Endometrium (tissue), 2 donors: Measurements from ENCODE around the gene KIF14.

Experiments used
- FAIRE-seq: peaks from 2 replicates; lab custom pipeline; 2012; peaks lifted over from hg19 to GRCh38; lab: Jason Lieb, UNC
- donor health status: control.
- donor health status: control.

KIF14 gene, protein sequence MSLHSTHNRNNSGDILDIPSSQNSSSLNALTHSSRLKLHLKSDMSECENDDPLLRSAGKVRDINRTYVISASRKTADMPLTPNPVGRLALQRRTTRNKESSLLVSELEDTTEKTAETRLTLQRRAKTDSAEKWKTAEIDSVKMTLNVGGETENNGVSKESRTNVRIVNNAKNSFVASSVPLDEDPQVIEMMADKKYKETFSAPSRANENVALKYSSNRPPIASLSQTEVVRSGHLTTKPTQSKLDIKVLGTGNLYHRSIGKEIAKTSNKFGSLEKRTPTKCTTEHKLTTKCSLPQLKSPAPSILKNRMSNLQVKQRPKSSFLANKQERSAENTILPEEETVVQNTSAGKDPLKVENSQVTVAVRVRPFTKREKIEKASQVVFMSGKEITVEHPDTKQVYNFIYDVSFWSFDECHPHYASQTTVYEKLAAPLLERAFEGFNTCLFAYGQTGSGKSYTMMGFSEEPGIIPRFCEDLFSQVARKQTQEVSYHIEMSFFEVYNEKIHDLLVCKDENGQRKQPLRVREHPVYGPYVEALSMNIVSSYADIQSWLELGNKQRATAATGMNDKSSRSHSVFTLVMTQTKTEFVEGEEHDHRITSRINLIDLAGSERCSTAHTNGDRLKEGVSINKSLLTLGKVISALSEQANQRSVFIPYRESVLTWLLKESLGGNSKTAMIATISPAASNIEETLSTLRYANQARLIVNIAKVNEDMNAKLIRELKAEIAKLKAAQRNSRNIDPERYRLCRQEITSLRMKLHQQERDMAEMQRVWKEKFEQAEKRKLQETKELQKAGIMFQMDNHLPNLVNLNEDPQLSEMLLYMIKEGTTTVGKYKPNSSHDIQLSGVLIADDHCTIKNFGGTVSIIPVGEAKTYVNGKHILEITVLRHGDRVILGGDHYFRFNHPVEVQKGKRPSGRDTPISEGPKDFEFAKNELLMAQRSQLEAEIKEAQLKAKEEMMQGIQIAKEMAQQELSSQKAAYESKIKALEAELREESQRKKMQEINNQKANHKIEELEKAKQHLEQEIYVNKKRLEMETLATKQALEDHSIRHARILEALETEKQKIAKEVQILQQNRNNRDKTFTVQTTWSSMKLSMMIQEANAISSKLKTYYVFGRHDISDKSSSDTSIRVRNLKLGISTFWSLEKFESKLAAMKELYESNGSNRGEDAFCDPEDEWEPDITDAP (N-terminal part only)

GRCh38 chr1:200620273-200621131, at the start of gene KIF14:
KIF14 (minus strand) TSS chr1:200620751; CDS start chr1:200618723, 2,028 bp downstream.
- FAIRE-seq: no peak

DNA sequence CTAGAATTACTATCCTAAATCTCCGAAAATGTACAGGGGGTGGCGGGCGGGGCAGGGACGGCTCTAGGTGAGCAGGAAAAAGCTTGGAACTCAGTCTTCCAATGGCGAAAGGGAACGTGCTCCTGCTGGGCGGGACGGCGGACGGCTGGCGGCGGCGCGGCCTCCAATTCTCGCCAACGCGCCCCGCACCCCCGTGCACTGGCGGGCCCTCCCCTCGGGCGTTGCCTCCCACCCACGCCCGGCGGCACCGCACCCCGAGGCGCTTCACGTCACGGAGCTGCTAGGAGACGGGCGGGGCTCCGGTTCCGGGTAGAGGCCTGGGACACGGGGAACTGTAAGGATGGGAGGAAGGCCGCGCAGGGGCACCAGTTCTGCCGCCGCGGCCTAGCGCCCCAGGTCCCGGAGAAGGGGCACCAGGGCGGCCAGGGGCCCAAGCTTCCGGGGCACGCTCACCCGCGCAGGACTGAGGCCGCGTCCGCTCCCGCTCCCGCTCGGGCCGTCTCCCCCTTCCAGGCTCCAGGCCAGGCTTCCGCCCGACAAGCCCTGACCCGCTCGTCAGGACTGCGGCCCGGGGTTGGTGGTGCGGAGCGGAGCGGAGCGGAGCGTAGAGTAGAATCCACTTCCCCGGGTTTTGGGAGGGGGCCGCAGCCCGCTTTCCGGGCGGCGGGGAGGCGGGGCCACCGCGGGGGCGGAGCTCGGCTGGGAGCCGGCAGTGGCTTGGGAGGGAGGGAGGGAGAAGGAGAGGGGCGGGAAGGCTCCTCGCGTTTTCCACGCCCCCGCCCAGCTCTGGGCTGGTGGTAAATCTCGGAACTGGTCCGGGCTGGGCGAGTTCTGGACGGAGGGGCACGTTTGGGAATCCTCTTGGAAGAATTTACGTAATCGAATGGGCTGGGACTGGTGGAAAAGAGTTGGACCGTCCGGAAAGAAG, 49.0 kb upstream of the KIF14 start, which contains the start of gene DDX59:
DDX59 (minus strand) TSS at position 594 of the 928 bp plus-strand sequence. CDS start 3,167 bp downstream, outside the sequence.
- no peak for FAIRE-seq

DNA sequence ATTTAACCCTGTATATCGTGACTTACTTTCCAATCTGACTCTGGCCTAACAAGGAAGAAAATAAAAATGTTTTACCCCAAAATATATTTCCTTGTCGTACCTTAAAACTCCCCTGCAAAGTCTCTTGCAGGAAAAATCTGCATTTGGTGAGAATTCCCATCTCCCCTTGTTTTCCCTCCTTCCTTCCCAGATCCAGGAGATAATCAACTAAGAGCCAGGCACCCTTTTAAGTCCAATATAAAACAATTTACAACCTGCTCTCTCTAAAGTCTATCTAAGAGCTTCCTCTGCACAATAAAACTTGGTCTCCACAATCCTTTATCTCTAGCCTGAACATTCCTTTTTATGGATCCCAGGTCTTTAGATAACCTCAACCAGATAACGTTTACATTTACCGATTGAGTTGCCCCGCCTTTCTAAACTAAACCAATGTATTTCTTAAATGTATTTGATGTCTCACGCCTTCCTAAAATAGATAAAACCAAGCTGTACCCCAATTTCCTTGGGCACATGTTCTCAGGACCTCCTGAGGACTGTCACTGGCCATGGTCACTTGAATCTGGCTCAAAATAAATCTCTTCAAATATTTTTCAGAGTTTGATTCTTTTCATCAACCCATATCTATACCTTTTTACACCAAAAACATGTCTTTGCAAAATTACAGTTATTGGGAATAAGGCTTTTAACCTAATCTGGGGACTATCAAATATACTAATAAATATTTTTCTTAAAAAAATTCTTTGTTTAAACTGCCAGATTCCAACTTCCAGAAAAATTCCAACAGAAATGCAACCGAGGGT, 48.2 kb upstream of the KIF14 start:
- FAIRE-seq: no peak

DNA sequence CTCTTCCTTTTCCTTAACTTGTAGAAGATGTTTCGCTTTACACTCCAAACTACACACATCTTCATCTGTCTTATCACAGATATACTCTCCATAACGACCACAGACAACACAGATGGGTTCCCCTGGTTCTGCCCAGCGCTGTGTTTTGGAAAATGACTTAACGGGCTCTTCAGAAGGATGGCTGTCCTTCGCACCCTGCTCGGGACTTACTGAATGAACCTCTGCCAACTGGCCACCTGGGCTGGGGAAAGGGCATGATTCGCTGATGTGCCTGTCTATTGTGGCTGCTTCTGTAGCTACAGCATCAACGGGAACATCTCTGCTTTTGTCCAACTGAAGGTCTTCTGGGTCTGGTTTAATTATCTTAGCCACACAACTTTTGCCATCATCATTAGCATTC, 45.8 kb upstream of the KIF14 start:
- no peak for FAIRE-seq

- FAIRE-seq: no peak
These were observed 45.3 kb upstream of the KIF14 start for GRCh38 chr1:200665861-200666260.

DNA sequence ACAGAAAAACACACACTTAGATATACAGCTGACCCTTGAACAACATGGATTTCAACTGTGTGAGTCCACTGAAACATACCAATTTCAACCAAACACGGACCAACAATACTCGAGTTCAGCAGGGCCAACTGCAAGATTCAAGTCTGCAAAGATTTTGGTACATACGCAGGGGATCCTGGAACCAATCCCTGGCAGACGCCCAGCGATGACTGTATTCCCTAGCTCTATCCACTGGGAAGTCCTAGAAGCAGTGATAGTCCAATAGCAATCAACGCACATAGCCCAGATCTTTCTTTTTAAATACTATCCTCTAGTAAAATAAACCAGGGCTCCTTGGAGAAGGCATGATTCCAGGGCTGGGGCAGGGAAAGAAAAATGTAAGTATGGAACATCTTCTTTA, 40.2 kb upstream of the KIF14 start:
- no peak for FAIRE-seq

GRCh38 chr1:200659269-200659668, 38.7 kb upstream of the KIF14 start:
- no peak for FAIRE-seq

GRCh38 chr1:200658037-200658818, 37.7 kb upstream of the KIF14 start:
- no peak for FAIRE-seq

- FAIRE-seq: no peak
These were observed 34.1 kb upstream of the KIF14 start for GRCh38 chr1:200654660-200655059.

GRCh38 chr1:200653022-200653462, 32.5 kb upstream of the KIF14 start:
- no peak for FAIRE-seq

DNA sequence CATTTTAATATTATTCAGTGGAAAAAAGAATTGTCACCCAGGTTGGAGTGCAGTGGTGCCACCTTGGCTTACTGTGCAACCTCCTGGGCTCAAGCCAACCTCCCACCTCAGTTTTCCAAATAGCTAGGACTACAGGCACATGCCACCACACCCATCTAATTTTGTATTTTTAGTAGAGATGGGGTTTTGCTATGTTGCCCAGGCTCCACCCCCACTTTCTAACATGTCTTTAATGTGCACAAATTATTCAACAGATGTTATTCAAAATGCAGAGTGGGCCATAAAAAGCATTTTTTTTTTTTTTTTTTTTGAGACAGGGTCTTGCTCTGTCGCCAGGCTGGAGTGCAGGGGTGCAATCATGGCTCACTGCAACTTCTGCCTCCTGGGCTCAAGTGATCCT, 31.8 kb upstream of the KIF14 start:
- no peak for FAIRE-seq

- no peak for FAIRE-seq
These were observed 26.0 kb upstream of the KIF14 start for GRCh38 chr1:200646515-200646914.

GRCh38 chr1:200644021-200644420, 23.5 kb upstream of the KIF14 start:
- no peak for FAIRE-seq

DNA sequence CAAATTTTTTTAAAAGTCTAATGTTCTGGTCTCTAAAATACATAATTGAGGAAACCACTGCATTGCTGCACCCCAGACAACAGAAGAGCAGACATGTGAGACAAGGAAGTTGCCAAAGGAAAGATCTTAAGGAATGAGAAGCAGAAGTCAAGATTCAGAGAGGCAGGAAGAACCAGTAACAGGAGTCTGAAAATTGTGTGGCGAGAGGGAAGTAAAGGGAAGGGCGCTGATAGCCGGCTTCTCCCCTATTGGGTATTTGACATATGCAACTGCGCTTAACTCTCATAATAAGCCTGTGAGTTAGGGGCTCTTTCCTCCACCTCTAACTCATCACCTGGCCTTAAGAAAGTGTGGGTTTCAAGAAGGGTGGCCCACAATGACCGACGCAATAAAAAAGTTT, 21.9 kb upstream of the KIF14 start:
- FAIRE-seq: no peak

GRCh38 chr1:200640963-200641401, 20.4 kb upstream of the KIF14 start:
- FAIRE-seq: no peak

- FAIRE-seq: no peak
These were observed 19.9 kb upstream of the KIF14 start for GRCh38 chr1:200640373-200640962.

DNA sequence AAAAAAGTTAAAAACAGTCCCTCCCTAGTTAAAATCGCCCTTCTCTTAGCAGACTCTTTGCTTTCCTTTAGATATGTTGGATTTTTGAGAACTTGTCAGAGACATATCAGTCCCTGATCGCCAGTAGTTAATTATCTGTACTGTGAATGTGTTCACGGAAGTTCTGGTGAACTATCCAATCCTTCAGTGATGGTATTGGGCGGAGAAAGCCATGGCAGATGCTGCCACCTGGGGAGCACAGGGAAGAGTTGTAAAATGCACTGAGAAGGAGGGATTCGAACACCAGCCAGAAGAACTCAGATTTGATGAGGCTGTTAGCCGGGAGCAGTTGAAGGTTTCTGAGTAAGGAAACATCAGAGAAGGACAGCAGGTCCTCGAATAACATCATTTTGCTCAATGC, 17.5 kb upstream of the KIF14 start:
- no peak for FAIRE-seq

DNA sequence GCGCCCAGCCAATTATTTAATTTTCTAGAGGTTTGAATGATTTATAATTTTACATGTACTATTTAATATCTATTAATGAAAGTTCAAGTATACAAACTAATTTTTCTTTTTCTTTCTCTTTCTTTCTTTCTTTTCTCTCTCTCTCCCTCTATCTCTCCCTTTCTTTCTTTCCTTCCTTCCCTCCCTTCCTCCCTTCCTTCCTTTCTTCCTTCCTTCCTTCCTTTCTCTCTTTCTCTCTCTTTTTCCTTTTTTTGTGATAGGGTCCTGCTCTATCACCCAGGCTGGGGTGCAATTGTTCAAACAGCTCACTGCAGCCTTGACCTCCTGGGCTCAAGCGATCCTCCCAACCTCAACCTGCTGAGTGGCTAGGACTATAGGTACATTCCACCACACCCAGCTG, 16.1 kb upstream of the KIF14 start:
- no peak for FAIRE-seq
